HepG2 (cell line): ENCODE data around the gene RBMXL2. TPM values are rescaled to one million over a fixed set of nuclear protein-coding genes. Genes with fewer than 3 reads are reported as not detected.

ENCODE experiments used
- ATAC-seq: fragments of 200-7000 bp; cut with Tn5 transposase; 3 replicates; pipeline ENCODE4 v1.9.1; 2020; ENCODE audit warnings: mild to moderate bottlenecking, moderate library complexity
- BruUV-seq: library from RNA; stranded (reverse); fragments of 400-500 nt; replicated peaks from 2 replicates; lab custom pipeline; 2021; lab: Mats Ljungman, UMichigan
- CTCF ChIA-PET: fragments of 300-600 bp; formaldehyde crosslinking; extraction: SDS; loops from one replicate; lab custom pipeline; 2021; ENCODE audit warnings: low total read pairs, inconsistent platforms, low intra/inter-chr PET ratio; lab: Yijun Ruan, JAX
- POLR2A ChIA-PET: fragments of 350-600 bp; sonication (Branson Sonifier 250); formaldehyde crosslinking; loops from one replicate; lab custom pipeline; 2020; ENCODE audit warnings: antibody characterized with exemption, inconsistent platforms; lab: Yijun Ruan, JAX
- DNase-seq: peaks from one replicate; pipeline ENCODE4 v3.0.0-alpha.2; 2015; ENCODE audit warnings: low spot score
- FAIRE-seq: peaks from 3 replicates; lab custom pipeline; 2011; peaks lifted over from hg19 to GRCh38; lab: Jason Lieb, UNC
- H2AFZ ChIP-seq: one replicate; pipeline ENCODE4 v1.6.1; 2011; ENCODE audit warnings: low read length, inconsistent platforms
- H3K27ac ChIP-seq: fragments of 300-600 bp; 3 replicates; pipeline ENCODE4 v1.8.0; 2011; ENCODE audit warnings: mixed run types, mild to moderate bottlenecking, mixed read lengths, low read length, inconsistent platforms; ENCODE audit not compliant: insufficient read depth; ENCODE audit errors: extremely low read length
- H3K27me3 ChIP-seq, 2 experiments: fragments of 200-600 bp in 1 of 2; 2 replicates in 1 of 2; 3 replicates in 1 of 2; pipeline versions ENCODE4 v1.6.0 to v1.8.0; 2011; ENCODE audit warnings: low read length in 2 of 2, mild to moderate bottlenecking in 2 of 2, moderate library complexity in 2 of 2, inconsistent platforms in 1 of 2; ENCODE audit not compliant: insufficient read depth in 2 of 2, control insufficient read depth in 1 of 2
- H3K36me3 ChIP-seq, 2 experiments: fragments of 200-600 bp in 1 of 2; replicated peaks in 1 of 2; 2 replicates in 1 of 2; 3 replicates in 1 of 2; pipeline versions ENCODE4 v1.5.1 to v1.8.0; 2011; ENCODE audit warnings: low read length in 2 of 2, inconsistent platforms in 1 of 2; ENCODE audit not compliant: insufficient read depth in 2 of 2, control insufficient read depth in 1 of 2
- H3K4me1 ChIP-seq: 2 replicates; pipeline ENCODE4 v1.5.1; 2012; ENCODE audit warnings: low read length, inconsistent platforms; ENCODE audit not compliant: insufficient read depth
- H3K4me2 ChIP-seq: 2 replicates; pipeline ENCODE4 v1.6.0; 2011; ENCODE audit warnings: low read depth, low read length, inconsistent platforms
- H3K4me3 ChIP-seq, 3 experiments: fragments of 200-600 bp in 1 of 3; sonication (generic), shearing (Covaris generic) in 1 of 3; replicated peaks in 1 of 3; 2 replicates each; pipeline ENCODE4 v1.5.1; 2011 to 2016; ENCODE audit warnings: low read length in 3 of 3, inconsistent platforms in 2 of 3, low read depth in 2 of 3, mild to moderate bottlenecking in 2 of 3, control low read depth in 1 of 3, mixed read lengths in 1 of 3; ENCODE audit not compliant: insufficient read depth in 1 of 3
- H3K79me2 ChIP-seq: one replicate; pipeline ENCODE4 v1.6.1; 2011; ENCODE audit warnings: low read length, inconsistent platforms; ENCODE audit not compliant: insufficient read depth
- H3K9ac ChIP-seq: 2 replicates; pipeline ENCODE4 v1.6.0; 2011; ENCODE audit warnings: mild to moderate bottlenecking, low read depth, low read length, inconsistent platforms; ENCODE audit not compliant: insufficient read depth
- H3K9me3 ChIP-seq: 2 replicates; pipeline ENCODE4 v1.5.1; 2012; ENCODE audit warnings: mild to moderate bottlenecking, low read length
- H4K20me1 ChIP-seq: 2 replicates; pipeline ENCODE4 v1.6.0; 2011; ENCODE audit warnings: inconsistent platforms, mild to moderate bottlenecking, low read length, moderate library complexity; ENCODE audit not compliant: insufficient read depth
- PTBP1 ChIP-seq: fragments of 200-400 bp; formaldehyde crosslinking; IDR thresholded peaks from 2 replicates; pipeline ENCODE4 v1.6.1; 2018; ENCODE audit warnings: low read length, low read depth; ENCODE audit not compliant: poor library complexity, severe bottlenecking
- SOX6 ChIP-seq, 2 experiments: fragments of 450-650 bp in 1 of 2; sonication (generic) in 1 of 2; formaldehyde crosslinking in 1 of 2; IDR thresholded peaks; 2 replicates each; pipeline versions ENCODE4 v1.4.0 to v1.6.1; 2017 to 2020; ENCODE audit warnings: antibody characterized with exemption in 1 of 2, mild to moderate bottlenecking in 1 of 2, missing genetic modification reagents in 1 of 2
- ZNF432 ChIP-seq: sonication (generic); formaldehyde crosslinking; IDR thresholded peaks from 2 replicates; pipeline ENCODE4 v1.5.0; 2020; ENCODE audit warnings: missing genetic modification reagents, mild to moderate bottlenecking, borderline replicate concordance
- WGBS: methylation state at CpG from one replicate; pipeline ENCODE4 v1.1.6; 2017; ENCODE audit warnings: low lambda C conversion rate; 5-methylcytosine and 5-hydroxymethylcytosine counted together
- in situ Hi-C: cut with HindIII; loops from 2 replicates; pipeline ENCODE4 v1.10.0; 2017; ENCODE audit warnings: low pct_unique_long_range_greater_than_20kb; ENCODE audit not compliant: extremely low pct_ligation_motif_present
- intact Hi-C: fragments of 100-400 bp; cut with micrococcal nuclease; formaldehyde crosslinking; loops from one replicate; pipeline ENCODE4 v1.10.0; 2022; ENCODE audit not compliant: unreplicated experiment
- polyA plus RNA-seq, 8 experiments: library from polyadenylated mRNA; depleted of rRNA in 3 of 8; stranded (reverse) in 7 of 8; unstranded in 1 of 8; fragments of >200 nt; fragmentation: Illumina TruSeq in 4 of 8; extraction: Trizol in 4 of 8; gene quantifications; 2 replicates each; pipeline versions ENCODE4 v1.2.1 to v1.2.3, GENCODE V29; 2011 to 2016; ENCODE audit warnings: low read depth in 4 of 8, missing spikeins in 1 of 8, mixed read lengths in 1 of 8; ENCODE audit not compliant: insufficient read depth in 1 of 8
- total RNA-seq, 5 experiments: library from RNA; depleted of rRNA; stranded (reverse); fragments of >200 nt; fragmentation: Illumina TruSeq; extraction: Trizol; gene quantifications; 2 replicates each; pipeline ENCODE4 v1.2.3, GENCODE V29; 2016; ENCODE audit warnings: low read depth in 1 of 5
- TF ChIP-seq, protein P1 (sequence below): sonication (generic); formaldehyde crosslinking; IDR thresholded peaks from 2 replicates; pipeline ENCODE4 v1.4.0; 2020; ENCODE audit warnings: mild to moderate bottlenecking, missing genetic modification reagents, borderline replicate concordance
- TF ChIP-seq, protein P2 (sequence below): sonication (generic); formaldehyde crosslinking; conservative IDR thresholded peaks from 2 replicates; pipeline ENCODE4 v1.8.0; 2022; ENCODE audit warnings: mild to moderate bottlenecking, moderate library complexity, missing genetic modification reagents

Gene RBMXL2
- total and polyA plus RNA-seq, 2 of the 13 experiments (the other 11 are each of a cell fraction or from before 2014, with no cell fraction given) = not detected

DNA sequence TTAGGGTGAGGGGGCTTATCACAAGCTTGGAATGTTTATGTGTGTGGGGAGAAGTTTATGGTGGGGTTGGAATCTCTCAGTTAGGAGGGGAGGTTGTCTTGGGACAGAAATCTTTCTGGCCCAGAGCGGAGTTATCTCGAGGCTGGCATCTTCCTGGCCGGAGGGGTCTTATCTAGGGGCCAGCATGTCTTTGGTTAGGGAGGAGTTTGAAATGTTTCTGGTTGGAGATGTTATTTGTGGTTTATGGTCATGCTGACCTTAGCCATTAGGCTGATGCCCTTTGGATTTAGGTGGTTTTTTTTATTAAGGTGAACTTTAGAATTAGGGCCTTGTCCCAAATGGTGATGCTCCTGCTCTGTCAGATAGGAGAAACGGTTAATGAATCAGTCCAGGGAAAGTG is 7.9 kb upstream of the RBMXL2 start (continued):
- TF ChIP-seq, protein P1, sequence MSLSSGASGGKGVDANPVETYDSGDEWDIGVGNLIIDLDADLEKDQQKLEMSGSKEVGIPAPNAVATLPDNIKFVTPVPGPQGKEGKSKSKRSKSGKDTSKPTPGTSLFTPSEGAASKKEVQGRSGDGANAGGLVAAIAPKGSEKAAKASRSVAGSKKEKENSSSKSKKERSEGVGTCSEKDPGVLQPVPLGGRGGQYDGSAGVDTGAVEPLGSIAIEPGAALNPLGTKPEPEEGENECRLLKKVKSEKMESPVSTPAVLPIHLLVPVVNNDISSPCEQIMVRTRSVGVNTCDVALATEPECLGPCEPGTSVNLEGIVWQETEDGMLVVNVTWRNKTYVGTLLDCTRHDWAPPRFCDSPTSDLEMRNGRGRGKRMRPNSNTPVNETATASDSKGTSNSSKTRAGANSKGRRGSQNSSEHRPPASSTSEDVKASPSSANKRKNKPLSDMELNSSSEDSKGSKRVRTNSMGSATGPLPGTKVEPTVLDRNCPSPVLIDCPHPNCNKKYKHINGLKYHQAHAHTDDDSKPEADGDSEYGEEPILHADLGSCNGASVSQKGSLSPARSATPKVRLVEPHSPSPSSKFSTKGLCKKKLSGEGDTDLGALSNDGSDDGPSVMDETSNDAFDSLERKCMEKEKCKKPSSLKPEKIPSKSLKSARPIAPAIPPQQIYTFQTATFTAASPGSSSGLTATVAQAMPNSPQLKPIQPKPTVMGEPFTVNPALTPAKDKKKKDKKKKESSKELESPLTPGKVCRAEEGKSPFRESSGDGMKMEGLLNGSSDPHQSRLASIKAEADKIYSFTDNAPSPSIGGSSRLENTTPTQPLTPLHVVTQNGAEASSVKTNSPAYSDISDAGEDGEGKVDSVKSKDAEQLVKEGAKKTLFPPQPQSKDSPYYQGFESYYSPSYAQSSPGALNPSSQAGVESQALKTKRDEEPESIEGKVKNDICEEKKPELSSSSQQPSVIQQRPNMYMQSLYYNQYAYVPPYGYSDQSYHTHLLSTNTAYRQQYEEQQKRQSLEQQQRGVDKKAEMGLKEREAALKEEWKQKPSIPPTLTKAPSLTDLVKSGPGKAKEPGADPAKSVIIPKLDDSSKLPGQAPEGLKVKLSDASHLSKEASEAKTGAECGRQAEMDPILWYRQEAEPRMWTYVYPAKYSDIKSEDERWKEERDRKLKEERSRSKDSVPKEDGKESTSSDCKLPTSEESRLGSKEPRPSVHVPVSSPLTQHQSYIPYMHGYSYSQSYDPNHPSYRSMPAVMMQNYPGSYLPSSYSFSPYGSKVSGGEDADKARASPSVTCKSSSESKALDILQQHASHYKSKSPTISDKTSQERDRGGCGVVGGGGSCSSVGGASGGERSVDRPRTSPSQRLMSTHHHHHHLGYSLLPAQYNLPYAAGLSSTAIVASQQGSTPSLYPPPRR (CRISPR knock-in tag) = no peak
- TF ChIP-seq ZNF432 (CRISPR knock-in tag) (no peak), SOX6 (IDR thresholded peaks at IDR 0.05) (no peak), SOX6 (CRISPR knock-in tag; IDR thresholded peaks at IDR 0.05) (no peak)
- TF ChIP-seq, protein P2, sequence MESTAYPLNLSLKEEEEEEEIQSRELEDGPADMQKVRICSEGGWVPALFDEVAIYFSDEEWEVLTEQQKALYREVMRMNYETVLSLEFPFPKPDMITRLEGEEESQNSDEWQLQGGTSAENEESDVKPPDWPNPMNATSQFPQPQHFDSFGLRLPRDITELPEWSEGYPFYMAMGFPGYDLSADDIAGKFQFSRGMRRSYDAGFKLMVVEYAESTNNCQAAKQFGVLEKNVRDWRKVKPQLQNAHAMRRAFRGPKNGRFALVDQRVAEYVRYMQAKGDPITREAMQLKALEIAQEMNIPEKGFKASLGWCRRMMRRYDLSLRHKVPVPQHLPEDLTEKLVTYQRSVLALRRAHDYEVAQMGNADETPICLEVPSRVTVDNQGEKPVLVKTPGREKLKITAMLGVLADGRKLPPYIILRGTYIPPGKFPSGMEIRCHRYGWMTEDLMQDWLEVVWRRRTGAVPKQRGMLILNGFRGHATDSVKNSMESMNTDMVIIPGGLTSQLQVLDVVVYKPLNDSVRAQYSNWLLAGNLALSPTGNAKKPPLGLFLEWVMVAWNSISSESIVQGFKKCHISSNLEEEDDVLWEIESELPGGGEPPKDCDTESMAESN = no peak
- TF ChIP-seq, all 625 proteins: peak for 0

DNA sequence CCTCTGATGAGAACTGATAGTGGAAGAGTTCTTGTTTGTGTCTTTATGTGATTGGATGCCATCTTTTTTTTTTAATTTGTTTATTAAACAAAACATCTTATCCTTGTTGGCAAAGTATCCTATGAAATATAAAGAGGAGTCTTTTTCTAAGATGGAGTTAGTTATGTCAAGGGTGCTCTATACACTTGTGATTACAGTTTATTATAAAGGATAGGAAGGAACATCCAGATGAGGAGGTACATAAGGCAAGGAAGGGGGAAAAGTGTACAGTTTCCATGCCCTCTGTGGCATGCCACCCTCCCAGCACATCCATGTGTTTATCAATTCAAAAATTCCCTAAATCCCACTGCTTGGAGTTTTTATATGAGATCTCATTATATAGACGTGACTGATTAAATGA is 7.4 kb upstream of the RBMXL2 start:
- TF ChIP-seq PTBP1 = no peak
- no peak overlapping the region for H3K9ac ChIP-seq
- no peaks in the 10 kb centered on the region for H3K4me1 ChIP-seq
- ATAC-seq (no peak), DNase-seq (no peak), FAIRE-seq (no peak)
- intact Hi-C loops = no loop called here
- ChIA-PET CTCF (no interaction called here), POLR2A (no interaction called here)
- H4K20me1 ChIP-seq = no peaks in the 10 kb centered on the region
- 0% methylated on average over 1 of the region's 1 CpG for WGBS
- no peak overlapping the region for H3K27ac ChIP-seq
- no peak overlapping the region for H2AFZ ChIP-seq
- H3K27me3 ChIP-seq = no peaks in the 10 kb centered on the region
- H3K9me3 ChIP-seq = no peaks in the 10 kb centered on the region
- H3K79me2 ChIP-seq = no peaks in the 10 kb centered on the region
- H3K4me3 ChIP-seq = no peak overlapping the region
- no peak overlapping the region for H3K4me2 ChIP-seq
- no TSS peak for BruUV-seq
- no peaks in the 10 kb centered on the region for H3K36me3 ChIP-seq
- in situ Hi-C loops = no loop called here
